ENCODE measurements around the gene SLX9.

DNA sequence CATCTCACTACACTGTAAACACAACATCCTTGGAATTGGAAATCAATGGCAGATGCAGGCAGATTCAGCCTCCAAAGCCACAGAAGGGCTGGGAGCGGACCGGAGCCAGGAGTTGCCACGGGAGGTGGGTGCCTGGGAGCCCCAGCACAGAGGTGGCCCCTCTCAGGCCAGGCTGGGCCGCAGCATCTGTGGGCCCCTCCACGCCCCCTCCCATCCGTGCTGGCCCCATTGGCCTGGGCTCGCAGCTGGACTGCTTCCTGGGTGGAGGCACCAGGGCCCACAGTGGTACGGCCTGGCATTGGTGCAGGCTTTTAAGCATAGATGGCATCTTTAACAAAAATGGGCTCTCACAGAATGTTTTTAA lies 64.2 kb downstream of the SLX9 start:
- TF ChIP-seq, protein P1, sequence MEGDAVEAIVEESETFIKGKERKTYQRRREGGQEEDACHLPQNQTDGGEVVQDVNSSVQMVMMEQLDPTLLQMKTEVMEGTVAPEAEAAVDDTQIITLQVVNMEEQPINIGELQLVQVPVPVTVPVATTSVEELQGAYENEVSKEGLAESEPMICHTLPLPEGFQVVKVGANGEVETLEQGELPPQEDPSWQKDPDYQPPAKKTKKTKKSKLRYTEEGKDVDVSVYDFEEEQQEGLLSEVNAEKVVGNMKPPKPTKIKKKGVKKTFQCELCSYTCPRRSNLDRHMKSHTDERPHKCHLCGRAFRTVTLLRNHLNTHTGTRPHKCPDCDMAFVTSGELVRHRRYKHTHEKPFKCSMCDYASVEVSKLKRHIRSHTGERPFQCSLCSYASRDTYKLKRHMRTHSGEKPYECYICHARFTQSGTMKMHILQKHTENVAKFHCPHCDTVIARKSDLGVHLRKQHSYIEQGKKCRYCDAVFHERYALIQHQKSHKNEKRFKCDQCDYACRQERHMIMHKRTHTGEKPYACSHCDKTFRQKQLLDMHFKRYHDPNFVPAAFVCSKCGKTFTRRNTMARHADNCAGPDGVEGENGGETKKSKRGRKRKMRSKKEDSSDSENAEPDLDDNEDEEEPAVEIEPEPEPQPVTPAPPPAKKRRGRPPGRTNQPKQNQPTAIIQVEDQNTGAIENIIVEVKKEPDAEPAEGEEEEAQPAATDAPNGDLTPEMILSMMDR (conservative IDR thresholded peaks at IDR 0.05; ENCODE audit: low read length), result no peak
- no peak for TF ChIP-seq EZH2phosphoT487 (IDR thresholded peaks at IDR 0.05; ENCODE audit: borderline replicate concordance, low read depth, low read length)
